GM21619 (cell line): ENCODE results near the gene KDM3B.

Experiments used
- ATAC-seq: cut with Tn5 transposase; IDR thresholded peaks from one replicate; pipeline ENCODE4 v1.9.1; 2021; ENCODE audit not compliant: unreplicated experiment

Gene KDM3B

DNA sequence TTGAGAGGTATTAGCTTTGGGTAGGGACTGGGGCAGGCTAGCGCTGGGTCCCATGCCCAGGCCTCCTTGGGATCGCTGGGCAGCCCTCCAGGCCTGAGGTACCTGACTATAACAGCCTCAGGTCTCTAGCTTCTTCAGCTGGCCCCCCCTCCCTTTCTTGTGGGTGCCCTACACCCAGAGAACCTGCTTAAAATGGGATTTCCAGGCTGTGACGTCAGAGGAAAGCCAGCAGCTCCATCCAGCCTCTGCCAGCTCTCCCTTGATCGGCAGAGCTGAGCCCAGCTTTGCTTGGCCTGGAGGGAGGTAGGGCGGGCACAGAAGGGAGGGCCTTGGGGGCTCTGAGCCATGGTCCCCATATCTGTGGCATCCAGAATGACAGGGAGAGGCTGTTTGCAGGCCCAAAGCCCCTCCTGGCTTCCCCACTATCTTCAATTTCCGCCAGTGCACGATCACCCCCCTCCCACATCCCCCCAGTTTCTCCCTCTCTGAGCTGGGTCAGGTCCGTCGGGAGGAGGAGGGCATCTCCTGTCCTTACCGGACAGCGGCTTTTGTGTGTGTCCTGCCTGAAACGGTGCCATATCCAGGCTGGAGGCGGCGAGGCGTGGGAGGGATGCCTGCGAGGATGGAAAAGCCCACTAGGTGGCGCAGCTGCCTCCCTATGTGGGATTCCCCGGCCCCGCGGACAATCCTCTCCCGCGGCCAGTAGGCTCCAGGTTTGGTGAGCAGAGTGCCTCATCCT, 97.2 kb downstream of the KDM3B start:
- no peak for ATAC-seq

DNA sequence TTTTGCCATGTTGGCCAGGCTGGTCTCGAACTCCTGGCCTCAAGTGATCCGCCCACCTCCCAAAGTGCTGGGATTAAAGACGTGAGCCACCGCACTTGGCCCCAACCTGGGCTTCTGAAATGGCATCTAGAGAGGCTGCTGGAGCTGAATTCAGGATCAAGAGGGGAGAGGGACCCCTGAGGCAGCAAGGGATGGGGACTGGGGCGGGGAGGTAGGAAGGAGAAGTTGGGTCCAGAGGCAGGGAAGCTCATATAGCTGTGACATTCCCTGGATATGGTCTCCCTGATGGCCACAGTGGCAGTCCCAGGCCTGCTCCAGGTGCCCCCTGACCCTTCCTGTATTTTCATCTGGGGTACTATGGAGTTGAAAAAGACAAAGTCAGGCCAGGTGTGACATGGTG, 98.5 kb downstream of the KDM3B start:
- ATAC-seq = no peak

DNA sequence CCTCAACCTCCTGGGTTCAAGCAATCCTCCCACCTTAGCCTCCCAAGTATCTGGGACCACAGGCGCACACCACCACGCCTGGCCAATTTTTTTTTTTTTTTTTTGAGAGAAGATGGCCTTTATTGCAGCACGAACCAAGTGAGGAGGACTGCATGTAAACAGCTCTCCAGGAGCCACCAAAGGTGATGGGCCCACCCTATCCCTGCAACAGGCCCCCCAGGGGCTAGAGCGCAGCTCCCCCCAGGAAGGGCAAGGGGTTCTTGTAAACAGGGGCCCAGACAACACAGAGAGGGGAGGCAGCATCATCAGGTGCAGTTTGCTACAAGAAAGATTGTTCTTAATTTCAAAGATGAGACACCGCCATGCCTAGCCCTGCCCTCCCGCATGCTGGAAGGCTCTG, 100.2 kb downstream of the KDM3B start:
- ATAC-seq = no peak

DNA sequence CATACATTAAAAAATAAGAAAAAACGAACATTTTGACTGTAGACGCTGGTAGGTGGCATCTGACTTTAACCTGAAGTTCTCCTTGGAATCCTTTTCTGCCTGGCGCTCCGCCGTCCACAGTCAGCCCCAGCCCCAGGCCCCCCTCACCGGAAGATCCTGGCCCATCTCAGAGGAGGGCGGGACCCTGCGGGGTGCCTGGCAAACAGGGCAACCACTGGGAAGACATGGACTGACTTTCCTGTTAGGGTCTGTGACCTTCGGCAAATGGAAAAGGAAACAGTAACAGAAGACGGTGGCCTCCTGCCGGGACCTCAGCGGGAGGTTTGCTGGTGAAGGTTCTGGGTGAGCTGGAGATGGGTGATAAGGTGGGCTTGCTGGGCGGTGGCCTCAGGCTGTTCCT, 101.1 kb downstream of the KDM3B start:
- ATAC-seq = no peak

DNA sequence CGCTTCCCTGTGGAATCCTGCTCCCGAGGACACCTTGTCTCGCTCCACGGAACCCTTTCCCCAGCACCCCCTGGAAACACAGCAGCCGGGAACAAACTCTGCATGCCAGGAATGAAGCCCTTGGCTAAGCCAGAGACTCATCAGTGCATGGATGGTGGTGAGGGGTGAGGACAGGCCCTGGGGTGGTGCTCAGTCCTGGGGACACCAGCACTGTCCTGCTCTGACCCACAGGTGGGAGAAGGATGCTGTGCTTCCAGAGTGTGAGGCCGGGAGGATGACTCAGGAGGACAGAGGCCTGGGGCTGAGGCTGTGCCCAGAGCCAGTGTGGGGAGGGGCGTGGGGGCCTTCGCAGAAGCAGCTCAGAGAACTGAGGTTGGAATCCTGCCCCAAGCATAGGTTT, 101.6 kb downstream of the KDM3B start:
- ATAC-seq = no peak

DNA sequence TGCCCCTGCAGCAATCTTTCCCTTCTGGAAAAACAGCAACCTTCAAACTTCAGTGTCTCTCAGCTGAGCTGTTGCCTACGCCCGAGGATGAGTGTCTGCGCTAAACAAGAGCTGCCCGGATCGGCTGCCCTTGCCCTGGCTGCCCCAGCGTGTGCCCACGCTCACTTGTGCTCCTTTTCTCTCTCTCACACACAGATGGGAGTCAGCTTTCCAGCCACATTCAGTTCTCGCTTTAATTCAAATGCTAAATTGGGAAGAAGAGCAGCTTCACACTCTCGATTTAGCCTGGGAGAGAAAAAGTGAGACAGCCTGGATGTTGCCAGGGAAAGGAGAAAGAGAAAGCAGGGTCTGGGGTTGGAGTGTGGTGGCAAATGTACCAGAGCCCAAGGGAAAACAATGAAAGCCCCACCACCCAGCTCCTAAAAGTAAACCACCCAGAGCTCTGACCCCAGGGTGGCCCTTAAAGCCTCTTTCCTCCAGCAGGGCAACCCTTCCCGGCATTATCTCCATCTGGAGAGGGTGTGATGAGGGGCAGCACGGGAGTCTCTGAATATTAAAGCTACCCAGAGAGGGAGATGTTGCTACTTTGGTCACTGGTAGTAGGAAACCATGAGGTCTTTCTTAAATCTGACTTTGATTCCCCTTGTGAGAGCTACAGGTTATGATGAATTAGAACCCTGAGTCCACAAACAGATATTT, 102.9 kb downstream of the KDM3B start:
- ATAC-seq = no peak

DNA sequence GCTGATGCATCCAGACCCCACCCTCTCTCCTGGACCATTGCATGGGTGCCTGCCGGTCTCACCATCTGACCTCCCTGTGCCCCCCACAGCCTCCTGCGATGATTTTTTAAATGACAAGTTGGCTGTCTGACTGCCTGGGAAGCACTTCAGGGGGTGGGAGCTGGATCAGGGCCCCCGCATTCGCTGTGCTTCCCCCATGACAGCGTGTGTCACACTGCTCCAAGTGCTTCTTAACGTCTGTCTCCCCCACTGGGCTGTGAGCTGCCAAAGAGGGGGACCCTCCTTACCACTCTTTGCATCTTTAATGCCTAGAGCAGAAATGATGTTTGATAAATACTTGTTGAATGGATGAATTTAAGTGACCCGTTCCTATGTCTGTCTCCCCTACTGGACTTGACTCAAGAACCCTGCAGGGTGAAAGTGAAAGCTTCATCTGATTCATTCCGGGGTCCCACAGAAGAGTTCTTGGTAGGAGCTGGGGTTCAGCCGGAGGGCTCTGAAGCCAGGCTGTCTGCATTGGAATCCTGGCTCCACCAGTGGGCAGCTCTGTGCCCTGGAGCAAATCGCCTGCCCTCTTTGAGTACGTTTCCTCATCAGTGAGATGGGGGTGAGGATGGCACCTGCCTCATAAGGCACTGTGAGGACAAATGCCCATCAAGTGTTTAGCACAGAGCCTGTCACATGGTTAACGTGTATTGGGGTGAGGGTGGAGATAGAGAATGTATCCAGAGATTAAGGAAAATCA, 105.2 kb downstream of the KDM3B start:
- ATAC-seq = no peak

DNA sequence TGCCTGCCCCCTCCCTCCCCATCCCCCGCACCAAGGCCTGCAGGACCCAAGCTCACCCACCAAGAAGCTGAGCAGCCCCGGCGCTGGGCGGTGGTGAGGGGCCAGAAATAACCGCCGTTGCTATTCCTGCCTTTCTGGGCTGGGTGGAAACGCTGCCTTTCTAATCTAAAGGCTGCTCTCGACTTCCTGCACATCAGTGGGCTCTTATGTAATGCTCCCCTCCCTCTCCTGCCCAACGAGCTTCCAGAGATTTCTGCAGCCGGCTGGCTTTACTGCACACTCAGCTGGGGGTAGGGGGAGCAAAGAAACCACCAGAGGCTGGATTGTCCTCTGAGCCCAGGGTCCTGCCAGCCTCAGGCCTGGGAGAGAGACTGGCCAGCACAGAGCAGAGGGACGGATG, 105.9 kb downstream of the KDM3B start:
- ATAC-seq = no peak

DNA sequence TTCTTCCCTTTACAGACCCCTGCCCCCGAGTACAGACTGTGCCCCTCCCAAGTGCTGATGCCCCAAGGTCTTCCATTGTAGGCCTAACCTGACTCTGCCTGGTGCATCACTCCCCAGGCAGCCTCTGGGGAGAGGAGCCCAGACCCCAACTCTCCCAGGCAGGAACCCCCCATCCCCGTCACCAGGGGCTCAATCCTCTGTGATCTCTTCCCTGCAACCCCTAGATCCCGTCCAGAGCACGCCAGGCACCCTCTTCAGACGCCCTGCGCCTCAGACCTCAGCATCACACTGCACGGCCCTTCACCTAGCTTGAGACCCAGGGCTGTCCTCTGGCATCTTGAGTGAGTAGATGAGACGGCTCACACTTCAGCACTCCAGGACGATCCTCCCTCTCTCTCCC, 106.4 kb downstream of the KDM3B start:
- ATAC-seq = no peak

DNA sequence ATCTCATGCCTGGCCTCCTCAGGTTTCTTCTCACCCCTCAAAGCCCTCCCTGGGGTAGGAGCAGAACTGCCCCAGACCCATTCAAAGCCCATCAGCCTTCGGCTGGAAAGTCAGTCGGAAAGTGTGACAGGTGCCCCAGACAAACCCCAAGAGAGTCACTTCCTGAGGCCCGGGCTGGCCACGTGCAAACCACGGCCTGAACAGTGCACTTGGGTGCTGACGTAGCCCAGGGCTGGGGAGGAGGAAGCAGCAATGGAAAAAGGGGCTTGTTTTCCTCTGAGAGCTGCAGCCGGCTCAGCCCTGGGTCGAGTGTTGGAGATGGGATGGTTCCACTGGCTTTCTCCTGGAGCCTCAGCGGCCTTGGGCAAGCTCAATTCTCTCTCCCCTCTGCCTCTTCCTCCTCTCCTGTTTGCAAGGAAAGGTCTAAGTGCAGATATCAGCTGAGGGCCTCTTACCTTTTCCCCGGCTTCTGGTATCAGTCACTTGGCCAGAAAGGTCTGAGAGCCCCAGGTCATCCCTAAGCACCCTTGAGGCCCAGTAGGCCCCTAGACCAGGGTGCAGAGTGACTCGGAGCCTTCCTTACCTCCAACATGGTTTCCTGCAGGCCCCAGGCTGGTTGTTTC, 106.9 kb downstream of the KDM3B start:
- no peak for ATAC-seq

DNA sequence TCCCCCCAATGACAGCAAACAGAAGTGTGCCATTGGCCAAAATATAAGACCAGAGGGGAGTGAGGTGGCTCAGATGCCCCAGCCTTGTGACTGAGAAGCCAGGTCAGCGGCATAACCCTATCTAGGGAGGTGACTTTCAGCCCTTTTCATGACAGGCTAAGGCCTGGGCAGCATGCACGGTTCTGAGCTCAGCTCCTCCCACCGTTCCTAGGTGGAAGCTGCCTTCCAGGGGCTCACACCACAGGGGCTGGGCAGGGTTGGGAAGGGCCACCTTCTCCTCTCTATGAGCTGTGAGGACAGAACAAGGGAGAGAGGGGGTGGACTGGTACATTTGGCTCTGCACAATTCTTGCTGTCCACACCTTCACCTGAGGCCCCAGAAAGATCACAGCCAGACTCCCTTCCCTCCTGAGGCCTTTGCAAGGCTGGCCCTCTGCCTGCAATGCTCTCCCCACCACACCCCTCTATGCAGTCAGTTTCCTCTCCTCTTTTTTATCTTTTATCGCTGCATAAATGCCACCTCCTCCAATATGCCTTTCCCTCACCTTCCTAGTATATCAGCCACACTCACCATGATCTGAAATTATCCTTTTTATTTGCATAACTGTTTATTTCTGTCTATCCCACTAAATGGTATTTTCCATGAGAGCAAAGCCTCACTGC, 107.7 kb downstream of the KDM3B start:
- ATAC-seq = no peak

DNA sequence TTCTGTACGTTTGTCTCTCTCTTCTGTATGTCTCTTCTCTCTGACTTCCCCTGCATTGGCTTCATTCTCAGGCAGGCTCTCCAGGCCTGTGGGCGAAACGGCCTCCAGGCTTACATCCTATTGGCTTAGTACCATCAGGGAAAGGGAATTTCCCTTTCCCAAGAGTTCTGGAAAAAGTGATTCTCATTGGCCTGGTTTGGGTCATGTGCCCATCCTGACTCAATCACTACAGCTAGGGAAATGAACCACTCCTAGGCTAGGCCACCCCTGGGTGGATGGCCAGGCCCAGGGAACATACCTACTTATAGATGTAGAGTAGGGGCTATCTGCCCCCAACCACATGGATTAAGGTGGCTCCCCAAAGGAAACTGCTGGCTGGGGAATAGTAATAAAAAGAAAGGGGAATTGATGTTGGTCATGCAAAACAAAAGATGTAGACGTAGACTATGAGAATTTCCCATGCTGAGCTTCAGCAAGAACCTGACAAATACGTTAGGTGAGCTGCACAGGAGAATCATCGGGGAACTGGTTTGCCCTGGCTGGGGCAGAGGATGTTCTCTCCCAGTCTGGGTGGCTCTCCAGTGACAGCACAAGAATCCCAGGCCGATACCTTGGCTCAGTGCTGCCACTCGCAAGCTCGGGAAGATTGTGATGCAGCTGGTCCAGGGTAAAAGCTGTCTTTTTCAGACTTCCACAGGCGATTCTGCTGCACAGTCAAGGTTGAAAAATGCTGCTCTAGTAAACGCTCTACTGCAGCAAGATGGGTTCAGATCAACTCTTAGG, 109.0 kb downstream of the KDM3B start:
- no peak for ATAC-seq

DNA sequence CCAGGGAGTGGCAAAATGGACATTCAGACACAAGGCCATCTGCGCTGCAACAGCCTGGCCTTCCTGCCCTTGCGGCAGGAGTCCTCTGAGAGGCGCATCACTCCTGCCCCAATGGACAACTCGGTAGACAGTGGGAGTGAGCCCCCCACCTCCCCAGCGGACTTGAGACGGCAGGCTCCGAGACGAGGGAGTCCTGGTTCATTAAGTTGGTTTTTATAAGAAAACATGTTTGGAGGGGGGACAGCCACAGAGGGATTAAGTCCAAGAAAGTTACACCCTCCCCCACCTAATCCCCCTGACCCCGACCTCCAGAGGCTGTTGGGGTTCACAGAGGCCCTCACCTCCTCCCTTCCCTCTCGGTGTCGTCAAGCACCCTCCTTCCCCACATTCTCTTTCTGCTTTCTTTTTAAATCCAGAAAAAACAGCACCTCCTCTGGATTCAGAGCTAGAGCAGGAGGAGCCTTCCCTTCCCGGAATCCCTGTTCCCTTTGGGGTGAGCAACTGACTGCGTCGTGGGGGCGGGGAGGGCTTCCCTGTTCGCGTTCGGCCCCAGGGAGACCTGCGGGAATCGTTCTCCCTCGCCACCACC, 111.0 kb downstream of the KDM3B start:
- no peak for ATAC-seq

DNA sequence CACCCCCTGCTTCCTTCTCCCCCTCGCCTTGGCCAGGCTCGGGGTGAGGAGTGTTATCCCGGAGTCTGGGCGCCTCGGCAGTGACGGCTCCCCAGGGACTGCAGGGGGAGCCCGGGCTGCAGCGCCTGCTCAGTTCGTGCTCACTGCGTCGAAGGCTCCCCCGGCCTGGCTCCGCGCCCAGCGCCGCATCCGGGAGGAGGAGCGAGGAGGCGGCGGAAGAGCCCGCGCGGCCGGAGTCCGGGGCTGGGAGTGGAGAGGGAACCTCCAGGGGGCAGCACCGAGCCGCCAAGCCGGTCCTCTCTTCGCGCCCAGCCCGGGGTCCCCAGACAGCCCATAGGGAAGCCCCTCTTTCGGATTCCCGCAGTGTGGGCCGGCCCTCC, 111.5 kb downstream of the KDM3B start:
- ATAC-seq = peak; percentile 42

DNA sequence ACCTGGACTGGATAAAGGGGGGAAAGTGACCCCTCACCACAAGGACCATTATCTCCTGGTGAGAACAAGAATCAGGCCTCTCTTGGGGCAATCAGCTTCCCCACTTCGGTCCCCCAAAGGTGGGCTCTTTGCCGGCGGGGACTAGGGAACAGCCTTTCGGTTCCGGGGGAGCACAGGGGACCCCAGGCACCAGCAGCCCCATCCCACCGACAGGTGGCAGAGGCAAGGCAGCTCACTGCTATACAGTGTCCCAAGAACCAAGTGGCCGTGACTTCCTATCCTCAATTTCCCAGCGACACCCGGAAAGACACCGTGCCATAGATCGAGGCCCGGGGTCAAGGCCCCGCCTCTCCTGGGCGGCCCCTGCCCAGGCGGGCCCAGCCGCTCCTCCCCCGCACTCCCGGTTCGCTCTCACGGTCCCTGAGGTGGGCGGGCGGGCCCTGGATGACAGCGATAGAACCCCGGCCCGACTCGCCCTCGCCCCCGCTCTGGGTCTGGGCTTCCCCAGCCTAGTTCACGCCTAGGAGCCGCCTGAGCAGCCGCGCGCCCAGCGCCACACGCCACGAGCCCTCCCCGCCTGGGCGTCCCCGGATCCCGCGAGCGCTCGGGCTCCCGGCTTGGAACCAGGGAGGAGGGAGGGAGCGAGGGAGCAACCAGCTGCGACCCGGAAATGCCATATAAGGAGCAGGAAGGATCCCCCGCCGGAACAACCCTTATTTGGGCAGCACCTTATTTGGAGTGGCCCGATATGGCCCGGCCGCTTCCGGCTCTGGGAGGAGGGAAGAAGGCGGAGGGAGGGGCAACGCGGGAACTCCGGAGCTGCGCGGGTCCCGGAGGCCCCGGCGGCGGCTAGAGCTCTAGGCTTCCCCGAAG, 112.1 kb downstream of the KDM3B start:
- peak; percentile 69 for ATAC-seq

DNA sequence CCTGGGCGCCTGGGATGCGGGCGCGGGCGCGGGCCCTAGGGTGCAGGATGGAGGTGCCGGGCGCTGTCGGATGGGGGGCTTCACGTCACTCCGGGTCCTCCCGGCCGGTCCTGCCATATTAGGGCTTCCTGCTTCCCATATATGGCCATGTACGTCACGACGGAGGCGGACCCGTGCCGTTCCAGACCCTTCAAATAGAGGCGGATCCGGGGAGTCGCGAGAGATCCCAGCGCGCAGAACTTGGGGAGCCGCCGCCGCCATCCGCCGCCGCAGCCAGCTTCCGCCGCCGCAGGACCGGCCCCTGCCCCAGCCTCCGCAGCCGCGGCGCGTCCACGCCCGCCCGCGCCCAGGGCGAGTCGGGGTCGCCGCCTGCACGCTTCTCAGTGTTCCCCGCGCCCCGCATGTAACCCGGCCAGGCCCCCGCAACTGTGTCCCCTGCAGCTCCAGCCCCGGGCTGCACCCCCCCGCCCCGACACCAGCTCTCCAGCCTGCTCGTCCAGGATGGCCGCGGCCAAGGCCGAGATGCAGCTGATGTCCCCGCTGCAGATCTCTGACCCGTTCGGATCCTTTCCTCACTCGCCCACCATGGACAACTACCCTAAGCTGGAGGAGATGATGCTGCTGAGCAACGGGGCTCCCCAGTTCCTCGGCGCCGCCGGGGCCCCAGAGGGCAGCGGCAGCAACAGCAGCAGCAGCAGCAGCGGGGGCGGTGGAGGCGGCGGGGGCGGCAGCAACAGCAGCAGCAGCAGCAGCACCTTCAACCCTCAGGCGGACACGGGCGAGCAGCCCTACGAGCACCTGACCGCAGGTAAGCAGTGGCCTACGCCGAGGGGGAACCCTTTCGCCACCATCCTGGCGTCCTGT, 113.0 kb downstream of the KDM3B start, which contains the start of gene EGR1:
Gene EGR1, plus strand, starts transcription at position 219 of the 864 bp plus-strand sequence. Its CDS starts 283 bp downstream, at position 502.
- ATAC-seq = peak; percentile 56

DNA sequence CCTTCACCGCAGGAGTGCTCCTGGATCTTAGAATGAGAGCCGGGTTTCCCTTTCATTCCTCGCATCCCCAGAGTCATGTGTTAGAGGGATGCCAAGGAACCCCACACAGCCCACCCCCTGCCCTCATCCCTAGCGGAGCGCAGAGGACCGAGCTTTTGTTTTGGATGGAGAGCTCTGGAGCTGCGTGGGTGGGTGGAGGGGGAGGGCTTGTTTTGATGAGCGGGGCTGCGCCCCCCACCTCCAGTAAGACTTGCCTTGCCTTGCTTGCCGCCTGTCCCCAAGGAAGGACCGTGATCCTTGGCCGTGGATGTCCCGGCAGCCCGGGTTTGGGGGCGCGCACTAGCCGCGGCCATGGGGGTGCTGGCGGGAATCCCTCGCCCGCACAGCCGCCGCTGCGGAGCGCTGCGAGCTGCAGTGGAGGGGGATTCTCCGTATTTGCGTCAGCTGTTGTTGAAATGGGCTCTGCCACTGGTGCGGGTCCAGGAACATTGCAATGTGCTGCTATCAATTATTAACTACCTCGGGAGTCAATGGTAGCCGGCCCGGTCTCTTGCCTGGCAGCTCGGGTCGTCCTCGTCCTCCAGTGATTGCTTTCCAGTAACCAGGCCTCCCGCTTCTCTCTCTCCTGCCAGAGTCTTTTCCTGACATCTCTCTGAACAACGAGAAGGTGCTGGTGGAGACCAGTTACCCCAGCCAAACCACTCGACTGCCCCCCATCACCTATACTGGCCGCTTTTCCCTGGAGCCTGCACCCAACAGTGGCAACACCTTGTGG, 113.8 kb downstream of the KDM3B start:
- no peak for ATAC-seq
